GM10266 (cell line): Measurements from ENCODE around the gene HTR1D.
"Not testable (repeated sequence)": the region's sequence is repeated elsewhere in the genome, so short reads cannot be mapped to it uniquely, and the experiment has no call there.

Experiments
- DNase-seq: peaks from one replicate; pipeline ENCODE4 v3.0.0; 2012; ENCODE audit errors: extremely low spot score
- CTCF ChIP-seq: IDR thresholded peaks from 2 replicates; pipeline ENCODE4 v1.5.1; 2012; ENCODE audit warnings: mild to moderate bottlenecking, low read depth; ENCODE audit not compliant: control insufficient read depth, insufficient read depth; ENCODE audit errors: missing control alignments

HTR1D gene

GRCh38 chr1:23215291-23215690 lies 2.0 kb downstream of the HTR1D start:
- TF ChIP-seq CTCF: no peak
- no peak for DNase-seq

- no peak for DNase-seq
- TF ChIP-seq CTCF: no peak
These were observed 2.7 kb downstream of the HTR1D start for GRCh38 chr1:23214640-23215039.

GRCh38 chr1:23211955-23212354 lies 5.3 kb downstream of the HTR1D start:
- no peak for DNase-seq
- no peak for TF ChIP-seq CTCF

- TF ChIP-seq CTCF: no peak
- DNase-seq: no peak
These were observed 6.3 kb downstream of the HTR1D start for GRCh38 chr1:23210963-23211362.

GRCh38 chr1:23210351-23210785 lies 6.9 kb downstream of the HTR1D start:
- no peak for DNase-seq
- TF ChIP-seq CTCF: peak; percentile 35

GRCh38 chr1:23209770-23210169 lies 7.5 kb downstream of the HTR1D start:
- TF ChIP-seq CTCF: no peak
- no peak for DNase-seq

- TF ChIP-seq CTCF: no peak
- DNase-seq: no peak
These were observed 8.8 kb downstream of the HTR1D start for GRCh38 chr1:23208527-23208926.

GRCh38 chr1:23207733-23208132 lies 9.6 kb downstream of the HTR1D start:
- not testable (repeated sequence) for DNase-seq
